HG02884 (cell line): Measurements from ENCODE around the gene TRAF7.
"Not testable (repeated sequence)": the region's sequence is repeated elsewhere in the genome, so short reads cannot be mapped to it uniquely, and the experiment has no call there.

Source experiments
- ATAC-seq: cut with Tn5 transposase; IDR thresholded peaks from one replicate; pipeline ENCODE4 v1.9.1; 2021; ENCODE audit warnings: mild to moderate bottlenecking, moderate library complexity; ENCODE audit not compliant: unreplicated experiment

The TRAF7 gene

GRCh38 chr16:2155091-2155950 lies at the start of gene TRAF7:
Gene TRAF7 (plus strand): TSS chr16:2155782. CDS start chr16:2163921, 8,139 bp downstream.
- ATAC-seq: peak; percentile 85

- ATAC-seq: not testable (repeated sequence)
Measured at GRCh38 chr16:2106211-2106610, 49.4 kb upstream of the TRAF7 start.

- not testable (repeated sequence) for ATAC-seq
Measured at GRCh38 chr16:2107121-2107790, 48.3 kb upstream of the TRAF7 start.

- ATAC-seq: not testable (repeated sequence)
Measured at GRCh38 chr16:2107791-2108125, 47.8 kb upstream of the TRAF7 start.

GRCh38 chr16:2108446-2109270 lies 46.9 kb upstream of the TRAF7 start:
- ATAC-seq: not testable (repeated sequence)

- not testable (repeated sequence) for ATAC-seq
Measured at GRCh38 chr16:2109271-2109580, 46.4 kb upstream of the TRAF7 start.

GRCh38 chr16:2109872-2110271 lies 45.7 kb upstream of the TRAF7 start:
- ATAC-seq: not testable (repeated sequence)

- ATAC-seq: not testable (repeated sequence)
Measured at GRCh38 chr16:2110332-2111008, 45.1 kb upstream of the TRAF7 start.

GRCh38 chr16:2111009-2111353 lies 44.6 kb upstream of the TRAF7 start:
- ATAC-seq: not testable (repeated sequence)

- ATAC-seq: not testable (repeated sequence)
Measured at GRCh38 chr16:2111412-2112335, 43.9 kb upstream of the TRAF7 start.

GRCh38 chr16:2112539-2113106 lies 43.0 kb upstream of the TRAF7 start:
- not testable (repeated sequence) for ATAC-seq

GRCh38 chr16:2114225-2114624 lies 41.4 kb upstream of the TRAF7 start:
- ATAC-seq: not testable (repeated sequence)

GRCh38 chr16:2114885-2115590 lies 40.5 kb upstream of the TRAF7 start:
- ATAC-seq: not testable (repeated sequence)

GRCh38 chr16:2115591-2115973 lies 40.0 kb upstream of the TRAF7 start:
- no peak for ATAC-seq

- not testable (repeated sequence) for ATAC-seq
Measured at GRCh38 chr16:2116428-2116827, 39.2 kb upstream of the TRAF7 start.

- not testable (repeated sequence) for ATAC-seq
Measured at GRCh38 chr16:2117341-2117740, 38.2 kb upstream of the TRAF7 start.

- not testable (repeated sequence) for ATAC-seq
Measured at GRCh38 chr16:2117960-2118722, 37.4 kb upstream of the TRAF7 start.

GRCh38 chr16:2121325-2121724 lies 34.3 kb upstream of the TRAF7 start:
- ATAC-seq: not testable (repeated sequence)
